Measurements from ENCODE around the gene SMIM24.
"Not testable (repeated sequence)": the region's sequence is repeated elsewhere in the genome, so short reads cannot be mapped to it uniquely, and the experiment has no call there.

DNA sequence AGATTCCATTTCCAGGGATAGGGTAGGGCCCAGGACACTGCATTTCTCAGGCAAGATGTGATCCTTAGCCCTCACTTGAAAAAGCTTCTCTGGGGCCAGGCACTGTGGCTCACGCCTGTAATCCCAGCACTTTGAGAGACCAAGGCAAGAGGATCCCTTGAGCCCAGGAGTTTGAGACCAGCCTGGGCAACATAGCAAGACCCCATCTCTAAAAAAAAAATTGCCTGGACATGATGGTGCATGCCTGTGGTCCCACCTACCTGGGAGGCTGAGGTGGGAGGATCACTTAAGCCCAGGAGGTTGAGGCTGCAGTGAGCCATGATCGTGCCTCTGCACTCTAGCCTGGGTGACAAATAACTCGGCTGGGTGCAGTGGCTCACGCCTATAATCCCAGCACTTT is 33.7 kb downstream of the SMIM24 start:
- TF ChIP-seq, protein P1, sequence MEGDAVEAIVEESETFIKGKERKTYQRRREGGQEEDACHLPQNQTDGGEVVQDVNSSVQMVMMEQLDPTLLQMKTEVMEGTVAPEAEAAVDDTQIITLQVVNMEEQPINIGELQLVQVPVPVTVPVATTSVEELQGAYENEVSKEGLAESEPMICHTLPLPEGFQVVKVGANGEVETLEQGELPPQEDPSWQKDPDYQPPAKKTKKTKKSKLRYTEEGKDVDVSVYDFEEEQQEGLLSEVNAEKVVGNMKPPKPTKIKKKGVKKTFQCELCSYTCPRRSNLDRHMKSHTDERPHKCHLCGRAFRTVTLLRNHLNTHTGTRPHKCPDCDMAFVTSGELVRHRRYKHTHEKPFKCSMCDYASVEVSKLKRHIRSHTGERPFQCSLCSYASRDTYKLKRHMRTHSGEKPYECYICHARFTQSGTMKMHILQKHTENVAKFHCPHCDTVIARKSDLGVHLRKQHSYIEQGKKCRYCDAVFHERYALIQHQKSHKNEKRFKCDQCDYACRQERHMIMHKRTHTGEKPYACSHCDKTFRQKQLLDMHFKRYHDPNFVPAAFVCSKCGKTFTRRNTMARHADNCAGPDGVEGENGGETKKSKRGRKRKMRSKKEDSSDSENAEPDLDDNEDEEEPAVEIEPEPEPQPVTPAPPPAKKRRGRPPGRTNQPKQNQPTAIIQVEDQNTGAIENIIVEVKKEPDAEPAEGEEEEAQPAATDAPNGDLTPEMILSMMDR (conservative IDR thresholded peaks at IDR 0.05; ENCODE audit: low read length): not testable (repeated sequence)
- not testable (repeated sequence) for TF ChIP-seq EZH2phosphoT487 (IDR thresholded peaks at IDR 0.05; ENCODE audit: borderline replicate concordance)
